HG03060 (cell line): ENCODE measurements around the gene CRK.
"Not testable (repeated sequence)": the region's sequence is repeated elsewhere in the genome, so short reads cannot be mapped to it uniquely, and the experiment has no call there.

Experiments used
- ATAC-seq: cut with Tn5 transposase; IDR thresholded peaks from one replicate; pipeline ENCODE4 v1.9.1; 2021; ENCODE audit warnings: low read depth, moderate number of reproducible peaks; ENCODE audit not compliant: unreplicated experiment

CRK gene

GRCh38 chr17:1469231-1469852 is 13.3 kb upstream of the CRK start:
- no peak for ATAC-seq

DNA sequence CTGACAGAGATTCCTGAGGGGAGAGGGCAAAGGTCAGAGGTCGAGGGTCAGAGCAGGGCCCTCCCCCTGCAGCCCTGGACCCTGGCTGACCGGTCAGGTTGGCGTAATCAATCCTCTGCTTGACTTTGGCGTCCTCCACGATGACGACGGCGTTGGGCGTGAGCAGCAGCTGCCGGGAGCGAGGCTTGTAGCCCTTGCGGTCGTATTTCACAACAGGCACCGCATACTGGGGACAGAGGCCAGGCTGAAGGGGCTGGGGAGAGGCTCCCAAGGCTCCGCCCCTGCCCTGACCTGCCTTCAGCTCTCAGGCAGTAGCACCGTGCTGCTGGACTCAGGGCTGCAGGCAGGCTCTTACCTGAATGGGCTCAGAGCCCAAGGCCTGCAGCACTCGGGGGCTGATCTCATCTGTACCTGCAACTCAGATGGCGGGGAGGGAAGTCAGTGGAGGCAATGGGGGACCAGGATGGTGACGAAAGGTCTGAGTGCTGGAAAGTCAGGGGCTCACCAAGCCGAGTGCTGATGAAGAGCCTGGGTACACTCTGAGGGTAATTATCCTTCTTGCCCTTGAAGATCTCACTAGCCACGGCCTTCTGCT is 12.0 kb upstream of the CRK start:
- ATAC-seq = no peak

- ATAC-seq = no peak
Measured at GRCh38 chr17:1467258-1467657, 11.2 kb upstream of the CRK start.

DNA sequence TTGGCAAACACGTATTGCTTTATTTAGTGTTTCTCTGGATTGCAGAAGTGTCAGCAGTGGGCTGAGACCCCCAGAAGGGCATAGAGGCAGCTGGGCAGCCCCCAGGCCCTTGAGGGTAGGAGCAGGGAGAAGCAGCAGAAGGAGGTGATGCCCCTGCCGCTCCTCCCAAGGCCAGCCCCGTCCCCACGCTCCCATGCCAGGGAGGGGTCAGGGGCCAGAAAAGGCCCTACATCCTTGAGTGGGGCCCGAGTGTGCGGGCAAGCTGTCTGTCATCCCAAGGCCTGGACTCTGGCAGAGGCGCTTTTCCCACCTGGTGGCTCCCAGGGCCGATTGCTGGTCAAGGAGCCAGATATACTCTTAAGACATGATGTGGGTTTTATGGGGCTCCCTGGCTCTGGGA is 8.2 kb upstream of the CRK start:
- ATAC-seq = no peak

- ATAC-seq = no peak
Measured at GRCh38 chr17:1462164-1463112, 6.4 kb upstream of the CRK start.

DNA sequence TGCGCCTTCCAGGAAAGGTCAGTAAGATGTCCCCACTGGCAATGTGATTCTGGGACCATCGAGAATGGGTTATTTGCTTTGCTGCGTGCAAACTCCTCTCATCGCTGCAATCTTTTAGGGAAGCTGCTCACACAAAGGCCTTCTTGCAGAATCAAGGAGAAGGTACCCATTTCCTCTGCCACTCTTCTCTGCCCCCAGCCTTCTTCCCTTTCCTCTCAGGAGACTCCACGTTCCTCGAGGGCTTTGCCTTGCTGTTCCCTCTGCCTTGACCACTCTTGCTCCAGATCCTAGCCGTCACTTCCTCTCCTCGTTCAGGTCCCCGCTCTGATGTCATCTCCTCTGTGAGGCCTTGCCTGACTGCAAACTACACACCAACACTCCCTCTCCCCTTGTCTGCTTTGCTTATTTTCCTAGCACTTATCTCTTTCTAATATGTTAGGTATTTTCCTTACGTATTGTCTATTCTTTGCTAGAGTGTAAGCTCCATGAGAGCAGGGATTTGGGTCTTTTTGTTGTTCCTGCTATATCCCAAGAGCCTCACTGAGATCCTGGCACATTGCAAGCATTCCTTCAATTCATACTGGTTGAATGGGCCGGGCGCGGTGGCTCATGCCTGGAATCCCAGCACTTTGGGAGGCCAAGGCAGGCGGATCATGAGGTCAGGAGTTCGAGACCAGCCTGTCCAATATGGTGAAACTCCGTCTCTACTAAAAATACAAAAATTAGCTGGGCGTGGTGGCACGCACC is 5.3 kb upstream of the CRK start:
- no peak for ATAC-seq

DNA sequence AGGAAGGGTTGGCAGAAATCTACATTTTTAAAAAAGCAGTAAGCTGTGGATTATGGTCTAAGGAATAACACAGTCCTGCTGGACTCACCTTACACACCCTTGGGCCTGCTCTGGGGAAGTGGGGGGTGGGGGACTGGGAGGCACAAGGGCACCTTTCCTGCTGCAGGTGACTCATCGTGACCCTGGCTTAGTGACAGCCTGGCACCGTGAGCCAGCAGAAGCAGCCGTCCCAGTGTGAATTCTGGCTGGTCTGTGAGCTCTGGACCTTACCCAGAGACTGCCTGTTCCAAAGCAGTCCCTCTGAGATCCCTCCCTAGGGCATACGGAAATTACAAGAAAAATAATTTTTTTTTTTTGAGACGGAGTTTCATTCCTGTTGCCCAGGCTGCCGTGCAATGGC is 4.2 kb upstream of the CRK start:
- no peak for ATAC-seq

DNA sequence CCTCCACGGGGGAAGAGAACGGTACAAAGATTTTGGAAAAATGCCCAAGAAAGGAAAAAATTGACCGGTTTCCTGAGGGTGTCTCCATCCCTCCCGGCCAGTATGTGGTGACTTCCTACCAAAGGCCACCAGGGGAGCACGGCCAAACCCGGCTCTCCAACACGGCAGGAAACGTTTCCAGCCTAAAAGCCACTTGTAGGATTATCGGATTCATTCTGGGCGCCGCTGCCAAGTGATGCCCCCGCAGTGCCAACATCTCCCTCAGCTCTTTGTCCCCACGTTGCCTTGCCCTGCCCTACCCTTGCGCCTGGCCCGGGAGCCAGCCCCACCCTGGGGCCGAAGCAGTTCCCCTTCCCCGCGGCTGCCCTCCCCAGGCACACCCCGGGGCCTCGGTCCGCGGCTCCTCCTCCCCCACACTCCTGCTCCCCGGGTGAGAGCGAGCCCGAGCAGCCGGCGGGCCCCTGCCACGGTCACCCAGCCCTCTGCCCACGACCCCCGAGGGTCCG is 688 bp downstream of the CRK start:
- ATAC-seq = no peak

- no peak for ATAC-seq
Measured at GRCh38 chr17:1454541-1454940, 1.5 kb downstream of the CRK start.

GRCh38 chr17:1453694-1454093 is 2.3 kb downstream of the CRK start:
- not testable (repeated sequence) for ATAC-seq

DNA sequence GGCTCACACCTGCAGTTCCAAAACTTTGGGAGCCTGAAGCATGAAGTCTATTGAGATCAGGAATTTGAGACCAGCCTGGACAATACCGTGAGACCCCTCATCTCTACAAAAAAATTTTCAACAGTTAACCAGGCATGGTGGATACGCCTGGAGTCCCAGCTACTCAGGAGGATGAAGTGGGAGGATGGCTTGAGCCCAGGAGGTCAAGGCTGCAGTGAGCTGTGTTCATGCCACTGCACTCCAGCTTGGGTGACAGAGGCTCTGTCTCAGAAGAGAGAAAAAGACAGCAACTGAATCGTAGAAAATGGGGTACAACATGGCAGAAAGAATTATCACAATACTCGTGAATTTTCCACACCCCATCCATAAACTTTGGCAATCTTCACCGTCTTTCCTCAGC is 3.2 kb downstream of the CRK start:
- no peak for ATAC-seq

DNA sequence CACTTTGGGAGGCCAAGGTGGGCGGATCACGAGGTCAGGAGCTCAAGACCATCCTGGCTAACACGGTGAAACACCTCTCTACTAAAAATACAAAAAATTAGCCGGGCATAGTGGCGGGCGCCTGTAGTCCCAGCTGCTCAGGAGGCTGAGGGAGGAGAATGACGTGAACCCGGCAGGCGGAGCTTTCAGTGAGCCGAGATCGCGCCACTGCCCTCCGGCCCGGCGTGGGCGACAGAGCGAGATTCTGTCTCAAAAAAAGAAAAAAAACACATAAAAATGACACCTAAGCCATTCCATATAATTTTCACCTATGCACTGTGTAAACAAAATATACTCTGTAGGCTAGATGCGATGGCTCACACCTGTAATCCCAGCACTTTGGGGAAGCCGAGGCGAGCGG is 5.8 kb downstream of the CRK start:
- not testable (repeated sequence) for ATAC-seq

DNA sequence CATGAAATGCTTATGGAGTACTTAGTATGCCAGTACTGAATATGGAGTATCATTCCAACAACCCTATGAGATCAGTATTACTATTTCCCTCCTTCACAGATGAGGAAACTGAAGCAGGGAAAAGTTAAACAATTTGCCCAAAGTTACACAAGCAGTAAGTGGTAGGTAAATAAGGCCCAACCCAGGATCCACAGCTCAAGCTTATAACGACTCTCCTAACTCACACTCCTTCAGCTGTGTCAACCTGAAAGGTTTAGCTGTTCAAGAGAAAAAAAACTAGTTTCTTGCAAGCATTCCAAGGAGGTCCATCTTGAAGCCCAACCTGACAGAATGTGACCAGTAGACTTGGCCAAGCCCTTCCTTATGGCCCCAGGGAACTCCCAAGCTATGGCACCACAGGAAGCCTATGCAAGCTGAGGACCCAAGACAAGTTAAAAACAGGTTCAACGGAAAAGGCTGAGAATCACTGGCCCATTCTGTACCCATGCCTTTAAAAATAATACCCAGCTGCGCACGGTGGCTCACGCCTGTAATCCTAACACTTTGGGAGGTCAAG is 6.5 kb downstream of the CRK start:
- no peak for ATAC-seq

DNA sequence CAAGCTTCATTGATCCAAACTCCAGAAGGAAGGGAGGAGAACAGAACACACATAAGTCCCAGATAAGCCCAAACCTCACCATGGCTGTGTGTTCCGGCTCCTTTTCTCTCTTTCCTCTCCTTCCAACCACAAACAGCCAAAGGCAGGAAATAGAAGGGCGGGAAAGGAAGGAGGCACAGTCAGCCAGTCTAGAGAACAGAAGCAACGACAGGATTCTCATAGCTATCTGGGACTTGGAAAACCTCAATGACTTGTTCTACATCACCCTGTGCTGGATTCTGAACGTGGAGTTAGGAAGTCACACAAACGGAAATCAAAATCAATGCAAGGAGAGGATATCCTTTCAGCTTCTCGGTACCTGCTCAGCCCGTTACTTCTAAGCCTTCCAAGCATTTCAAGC is 9.0 kb downstream of the CRK start:
- ATAC-seq = no peak

DNA sequence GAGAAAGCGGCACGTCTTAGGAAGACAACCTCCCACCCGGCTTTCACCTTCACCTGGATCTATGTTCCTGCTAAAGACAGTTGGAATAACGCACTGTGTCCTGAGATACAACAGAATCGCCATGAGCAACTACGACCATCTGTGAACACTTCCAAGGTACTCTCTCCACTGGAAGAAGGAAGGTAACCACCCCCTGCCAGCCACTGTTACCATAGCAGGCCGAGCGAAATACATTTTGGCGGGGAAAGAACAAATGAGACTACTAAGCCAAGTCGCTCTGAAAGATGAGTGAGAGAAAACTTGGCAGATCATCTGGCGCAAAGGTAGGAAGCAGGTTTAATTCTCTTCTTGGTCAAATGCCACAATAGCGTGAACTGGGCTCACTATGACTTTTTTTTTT is 9.8 kb downstream of the CRK start:
- no peak for ATAC-seq

DNA sequence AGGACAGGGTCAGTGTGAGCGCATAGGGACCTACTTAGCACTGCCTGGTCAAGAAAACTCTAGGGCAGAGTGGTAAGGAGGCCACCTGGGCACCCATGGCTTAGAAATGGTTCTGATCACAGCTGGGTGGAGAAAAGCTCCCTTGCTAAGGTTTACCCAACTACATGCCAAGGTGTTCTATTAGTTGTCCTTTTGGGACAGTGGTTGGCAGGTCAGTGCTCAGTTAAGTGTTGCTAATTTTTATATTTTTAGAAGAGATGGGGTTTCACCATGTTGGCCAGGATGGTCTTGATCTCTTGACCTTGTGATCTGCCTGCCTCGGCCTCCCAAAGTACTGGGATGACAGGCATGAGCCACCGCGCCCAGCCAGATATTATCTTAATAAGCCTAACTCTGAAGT is 10.3 kb downstream of the CRK start:
- ATAC-seq = not testable (repeated sequence)

DNA sequence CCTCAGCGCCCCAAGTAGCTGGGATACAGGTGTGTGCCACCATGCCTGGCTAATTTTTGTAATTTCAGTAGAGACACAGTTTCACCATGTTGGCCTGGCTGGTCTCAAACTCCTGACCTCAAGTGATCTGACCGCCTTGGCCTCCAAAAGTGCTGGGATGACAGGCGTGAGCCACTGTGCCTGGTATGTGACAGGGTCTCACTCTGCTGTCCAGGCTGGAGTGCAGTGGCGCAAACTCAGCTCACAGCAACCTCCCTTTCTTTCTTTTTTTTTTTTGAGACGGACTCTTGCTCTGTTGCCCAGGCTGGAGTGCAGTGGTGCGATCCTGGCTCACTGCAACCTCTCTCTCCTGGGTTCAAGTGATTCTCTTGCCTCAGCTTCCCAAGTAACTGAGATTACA is 13.3 kb downstream of the CRK start:
- not testable (repeated sequence) for ATAC-seq

DNA sequence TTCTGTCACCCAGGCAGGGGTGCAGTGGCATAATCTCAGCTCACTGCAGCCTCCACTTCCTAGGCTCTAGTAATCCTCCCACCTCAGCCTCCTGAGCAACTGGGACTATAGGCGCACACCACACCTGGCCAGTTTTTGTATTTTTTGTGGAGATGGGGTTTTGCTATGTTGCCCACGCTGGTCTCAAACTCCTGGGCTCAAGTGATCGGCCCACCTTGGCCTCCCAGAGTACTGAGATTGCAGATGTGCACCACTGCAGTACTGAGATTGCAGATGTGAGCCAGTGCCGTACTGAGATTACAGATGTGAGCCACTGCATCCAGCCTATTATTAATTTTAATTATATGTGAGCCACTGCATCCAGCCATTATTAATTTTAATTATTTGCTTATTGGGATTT is 13.8 kb downstream of the CRK start:
- ATAC-seq = no peak

- no peak for ATAC-seq
Measured at GRCh38 chr17:1440921-1441320, 15.1 kb downstream of the CRK start.

DNA sequence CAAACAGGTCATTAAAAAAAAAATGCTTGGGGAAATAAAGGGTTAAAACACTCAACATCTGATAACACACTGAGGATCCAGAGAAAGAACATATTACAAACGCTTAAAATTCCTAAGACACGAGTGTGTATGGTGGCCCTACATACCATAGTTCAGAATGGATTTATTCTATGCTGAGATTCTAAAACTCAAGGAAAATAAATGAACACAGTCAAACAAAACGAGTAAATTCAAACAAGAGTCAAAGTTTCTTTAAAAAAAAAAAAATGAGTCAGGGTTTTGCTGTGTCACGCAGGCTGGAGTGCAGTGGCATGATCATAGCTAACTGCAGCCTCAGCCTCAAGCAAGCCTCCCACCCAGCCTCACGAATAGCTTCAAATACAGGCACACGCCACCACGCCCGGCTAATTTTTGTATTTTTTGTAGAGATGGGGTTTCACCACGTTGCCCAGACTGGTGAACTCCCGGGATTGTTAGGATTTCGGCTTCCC is 17.4 kb downstream of the CRK start:
- ATAC-seq = no peak
